ENCODE data around the gene SIAH1.
A peak's percentile ranks its signal among the peaks of the same experiment; 100 is the strongest.
"Not testable (repeated sequence)": the region's sequence is repeated elsewhere in the genome, so short reads cannot be mapped to it uniquely, and the experiment has no call there.

SIAH1 gene

DNA sequence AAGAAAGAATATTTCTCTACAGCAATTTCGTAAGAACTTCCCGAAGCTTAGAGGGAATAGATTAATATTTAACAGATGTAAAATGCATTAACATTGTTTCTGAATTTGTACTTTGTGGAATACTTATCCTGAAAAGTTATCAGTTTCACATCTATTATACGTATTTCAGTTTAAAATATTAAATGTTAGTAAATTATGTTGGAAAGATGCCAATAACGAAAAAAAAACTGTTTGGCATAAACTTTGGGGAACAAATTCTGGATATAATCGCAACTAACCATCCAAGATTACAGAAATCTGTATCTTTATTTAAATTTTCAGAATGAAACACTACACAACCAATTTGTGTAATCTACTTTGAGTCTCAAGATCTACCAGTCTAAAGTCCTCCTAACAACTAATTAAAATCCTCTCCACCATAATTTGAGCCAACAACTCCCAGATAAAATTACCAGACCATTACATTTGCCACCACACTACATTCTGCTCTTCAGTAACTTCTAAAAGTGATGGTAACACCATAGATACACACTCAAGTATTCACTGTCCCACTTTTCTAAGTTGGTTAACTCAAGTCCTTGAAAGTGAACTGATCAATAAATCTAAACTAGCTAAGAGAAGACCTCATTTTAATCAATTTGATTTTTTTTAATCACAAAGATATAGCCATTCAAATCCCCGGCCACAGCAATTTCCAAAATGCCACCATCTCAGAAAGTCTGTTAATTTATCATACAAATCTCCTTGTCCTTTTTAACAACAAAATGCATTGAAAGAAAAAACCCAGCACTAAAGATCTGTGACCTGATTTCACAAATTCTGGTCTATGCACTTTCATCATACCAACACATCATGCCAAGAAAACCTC is 2.0 kb downstream of the SIAH1 start:
- peak; percentile 67 for DNase-seq (ENCODE audit: low read depth)
- peak overlapping the region; percentile 85 for H3K4me3 ChIP-seq (ENCODE audit: control insufficient read depth, low read depth, low read length)
- no peak for TF ChIP-seq CTCF (conservative IDR thresholded peaks at IDR 0.05; ENCODE audit: control insufficient read depth, insufficient read depth, low read depth, low read length)

DNA sequence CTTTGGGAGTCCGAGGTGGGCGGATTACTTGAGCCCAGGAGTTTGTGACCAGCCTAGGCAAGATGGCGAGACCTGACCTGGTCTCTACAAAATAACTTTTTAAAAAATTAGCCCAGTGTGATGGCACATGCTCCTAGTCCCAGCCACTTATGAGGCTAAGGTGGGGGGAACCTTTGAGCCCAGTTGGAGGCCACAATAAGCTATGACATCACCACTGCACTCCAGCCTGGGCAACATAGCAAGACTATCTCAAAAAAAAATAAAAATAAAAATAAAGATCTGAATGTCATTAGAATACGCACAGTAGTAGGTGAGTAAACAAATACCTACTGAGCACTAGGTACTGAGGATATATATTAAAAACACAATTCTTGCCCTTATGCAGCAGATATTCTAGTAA is 3.1 kb downstream of the SIAH1 start:
- H3K4me3 ChIP-seq (ENCODE audit: control insufficient read depth, low read depth, low read length) = no peak overlapping the region
- TF ChIP-seq CTCF (conservative IDR thresholded peaks at IDR 0.05; ENCODE audit: control insufficient read depth, insufficient read depth, low read depth, low read length) = no peak
- no peak for DNase-seq (ENCODE audit: low read depth)

DNA sequence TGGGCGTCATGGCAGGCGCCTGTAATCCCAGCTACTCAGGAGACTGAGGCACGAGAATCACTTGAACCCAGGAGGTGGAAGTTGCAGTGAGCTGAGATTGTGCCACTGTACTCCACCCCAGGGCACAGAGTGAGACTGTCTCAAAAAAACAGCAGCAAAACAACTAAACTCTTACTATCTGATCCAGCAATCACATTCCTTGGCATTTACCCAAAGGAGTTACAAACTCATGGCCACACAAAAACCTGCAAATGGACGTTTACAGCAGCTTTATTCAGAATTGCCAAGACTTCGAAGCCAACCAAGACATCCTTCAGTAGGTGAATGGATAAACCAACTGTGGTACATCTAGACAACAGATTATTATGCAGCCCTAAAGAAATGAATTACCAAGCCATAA is 4.0 kb downstream of the SIAH1 start:
- H3K4me3 ChIP-seq (ENCODE audit: control insufficient read depth, low read depth, low read length) = no peak overlapping the region
- TF ChIP-seq CTCF (conservative IDR thresholded peaks at IDR 0.05; ENCODE audit: control insufficient read depth, insufficient read depth, low read depth, low read length) = no peak
- DNase-seq (ENCODE audit: low read depth) = peak; percentile 42

DNA sequence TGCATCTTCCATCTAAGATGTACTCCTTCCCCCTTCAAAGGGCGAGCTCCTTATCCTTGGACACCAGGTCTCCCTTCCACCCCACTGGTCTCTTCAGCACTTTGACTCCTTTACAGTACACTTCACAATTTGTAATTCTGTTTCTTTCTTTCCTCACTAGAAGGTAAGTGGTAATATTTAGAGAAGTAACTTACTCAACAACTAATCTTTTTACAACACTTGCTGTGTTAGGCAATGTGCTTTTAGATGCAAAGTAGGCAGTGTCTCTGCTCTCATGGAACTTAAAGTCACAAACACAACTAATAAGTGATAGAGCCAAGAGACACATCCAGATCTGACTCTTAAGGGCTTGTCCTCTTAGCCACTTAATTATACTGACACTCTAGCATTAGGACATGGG is 6.4 kb downstream of the SIAH1 start:
- no peak for TF ChIP-seq CTCF (conservative IDR thresholded peaks at IDR 0.05; ENCODE audit: control insufficient read depth, insufficient read depth, low read depth, low read length)
- no peak for DNase-seq (ENCODE audit: low read depth)
- H3K4me3 ChIP-seq (ENCODE audit: control insufficient read depth, low read depth, low read length) = no peak overlapping the region

GRCh38 chr16:48378276-48378675 is 6.9 kb downstream of the SIAH1 start:
- TF ChIP-seq CTCF (conservative IDR thresholded peaks at IDR 0.05; ENCODE audit: control insufficient read depth, insufficient read depth, low read depth, low read length) = no peak
- no peak overlapping the region for H3K4me3 ChIP-seq (ENCODE audit: control insufficient read depth, low read depth, low read length)
- DNase-seq (ENCODE audit: low read depth) = no peak

DNA sequence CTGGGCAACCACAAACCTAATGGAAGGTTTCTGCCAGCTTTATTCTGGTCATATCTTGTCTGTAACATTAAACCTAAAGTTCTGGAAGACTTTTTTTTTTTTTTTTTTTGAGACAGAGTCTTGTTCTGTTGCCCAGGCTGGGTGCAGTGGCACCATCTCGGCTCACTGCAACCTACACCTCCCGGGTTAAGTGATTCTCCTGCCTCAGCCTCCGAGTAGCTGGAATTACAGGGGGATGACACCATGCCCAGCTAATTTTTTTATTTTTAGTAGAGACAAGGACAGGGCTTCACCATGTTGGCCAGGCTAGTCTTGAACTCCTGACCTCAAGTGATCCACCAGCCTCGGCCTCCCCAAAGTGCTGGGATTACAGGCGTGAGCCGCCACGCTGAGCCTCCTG is 7.9 kb downstream of the SIAH1 start:
- H3K4me3 ChIP-seq (ENCODE audit: control insufficient read depth, low read depth, low read length) = not testable (repeated sequence)
- DNase-seq (ENCODE audit: low read depth) = peak; percentile 47

GRCh38 chr16:48374255-48374654 is 11.0 kb downstream of the SIAH1 start:
- TF ChIP-seq CTCF (conservative IDR thresholded peaks at IDR 0.05; ENCODE audit: control insufficient read depth, insufficient read depth, low read depth, low read length) = no peak
- no peak for DNase-seq (ENCODE audit: low read depth)
- no peak overlapping the region for H3K4me3 ChIP-seq (ENCODE audit: control insufficient read depth, low read depth, low read length)

All from fibroblast of mammary gland (primary cell).